AG09319 (cell line): ENCODE measurements around the gene FOXK1.

ENCODE experiments used
- DNase-seq: peaks from one replicate; pipeline ENCODE4 v3.0.0-alpha.2; 2010; ENCODE audit warnings: low read depth; ENCODE audit errors: extremely low read depth
- CTCF ChIP-seq: IDR thresholded peaks from 2 replicates; pipeline ENCODE4 v1.5.1; 2011; ENCODE audit warnings: low read depth, mild to moderate bottlenecking, inconsistent platforms, low read length, moderate library complexity

The FOXK1 gene

GRCh38 chr7:4703532-4703931 is 21.4 kb downstream of the FOXK1 start:
- no peak for TF ChIP-seq CTCF
- no peak for DNase-seq

- TF ChIP-seq CTCF, result no peak
- DNase-seq, result no peak
Measured at GRCh38 chr7:4706384-4707216, 24.5 kb downstream of the FOXK1 start.

- TF ChIP-seq CTCF, result no peak
- no peak for DNase-seq
Measured at GRCh38 chr7:4707217-4707741, 25.2 kb downstream of the FOXK1 start.

- no peak for DNase-seq
- TF ChIP-seq CTCF, result no peak
Measured at GRCh38 chr7:4707980-4708411, 25.9 kb downstream of the FOXK1 start.

- no peak for TF ChIP-seq CTCF
- no peak for DNase-seq
Measured at GRCh38 chr7:4709187-4709586, 27.1 kb downstream of the FOXK1 start.

GRCh38 chr7:4711093-4711492 is 29.0 kb downstream of the FOXK1 start:
- DNase-seq, result no peak
- no peak for TF ChIP-seq CTCF

- no peak for TF ChIP-seq CTCF
Measured at GRCh38 chr7:4711634-4712033, 29.5 kb downstream of the FOXK1 start.

More at GRCh38 chr7:4711634-4712033, 29.5 kb downstream of the FOXK1 start:
- DNase-seq, result no peak
